Hematopoietic multipotent progenitor cell treated with erythropoietin and hydrocortisone succinate and interleukin-3 and kit ligand, for 17 days (in vitro differentiated cells): ENCODE measurements around the gene NOS1AP.
"Not testable (repeated sequence)": the region's sequence is repeated elsewhere in the genome, so short reads cannot be mapped to it uniquely, and the experiment has no call there.

Source experiments
- DNase-seq: peaks from one replicate; pipeline ENCODE4 v3.0.0-alpha.2; 2015; ENCODE audit warnings: low spot score

NOS1AP gene

DNA sequence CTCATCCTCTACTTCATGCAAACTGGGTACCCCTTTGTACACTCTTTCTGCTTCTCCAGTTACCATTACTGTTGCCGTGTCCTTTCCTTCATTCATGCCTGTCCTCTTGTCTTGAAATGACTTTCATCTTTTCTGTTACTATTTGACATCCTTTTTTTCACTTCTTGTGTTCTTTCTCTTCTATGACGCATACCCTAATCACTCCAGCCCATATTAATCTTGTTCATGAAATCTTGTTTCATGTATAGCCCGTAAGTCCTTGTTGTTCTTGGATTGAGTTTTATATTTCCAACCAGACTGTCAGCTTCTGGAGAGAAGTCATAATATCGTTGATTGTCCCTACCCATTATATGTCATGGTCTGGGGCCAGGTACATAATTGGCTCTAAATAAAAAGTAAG lies 126.1 kb downstream of the NOS1AP start:
- no peak for DNase-seq

- no peak for DNase-seq
Measured at GRCh38 chr1:162196387-162196786, 126.9 kb downstream of the NOS1AP start.

- no peak for DNase-seq
Measured at GRCh38 chr1:162197041-162197531, 127.6 kb downstream of the NOS1AP start.

DNA sequence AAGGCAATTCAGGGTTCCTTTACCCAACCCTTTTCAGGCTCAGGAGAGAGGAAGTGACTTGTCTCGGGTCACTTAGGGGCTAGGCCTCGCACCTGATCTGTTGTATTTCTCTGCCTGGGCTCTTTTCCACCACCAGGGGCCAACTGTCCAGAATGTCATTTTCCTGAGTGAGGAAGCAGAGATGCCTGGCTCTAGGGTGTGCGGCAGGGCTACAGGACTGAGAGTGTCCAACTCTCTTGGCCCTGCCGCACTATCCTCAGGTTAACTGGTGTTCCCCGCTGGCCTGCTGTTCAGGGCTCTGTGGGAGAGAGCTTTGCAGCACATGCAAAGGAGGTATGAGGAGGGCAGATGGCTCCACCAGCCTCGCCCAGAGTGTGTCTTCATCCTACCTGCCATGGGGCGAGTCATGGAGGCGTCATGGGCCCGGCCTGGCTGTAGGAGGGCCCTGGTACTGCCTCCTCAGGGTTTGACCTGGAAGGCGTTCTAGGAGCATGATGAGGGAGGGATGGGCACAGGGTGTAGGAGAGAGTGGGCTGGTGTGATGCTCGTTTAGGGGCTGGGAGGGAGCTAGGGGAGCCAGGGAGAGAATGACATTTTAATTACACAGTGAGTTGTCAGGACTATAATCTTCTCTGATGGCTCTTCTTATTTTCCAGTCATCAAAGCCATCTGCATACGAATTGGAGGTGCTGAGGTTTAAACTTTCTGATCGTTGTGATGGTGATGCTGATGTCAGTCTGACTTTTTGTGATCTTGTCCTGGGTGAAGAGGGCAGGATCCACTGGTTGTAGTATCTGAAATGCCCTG lies 128.3 kb downstream of the NOS1AP start:
- no peak for DNase-seq

DNA sequence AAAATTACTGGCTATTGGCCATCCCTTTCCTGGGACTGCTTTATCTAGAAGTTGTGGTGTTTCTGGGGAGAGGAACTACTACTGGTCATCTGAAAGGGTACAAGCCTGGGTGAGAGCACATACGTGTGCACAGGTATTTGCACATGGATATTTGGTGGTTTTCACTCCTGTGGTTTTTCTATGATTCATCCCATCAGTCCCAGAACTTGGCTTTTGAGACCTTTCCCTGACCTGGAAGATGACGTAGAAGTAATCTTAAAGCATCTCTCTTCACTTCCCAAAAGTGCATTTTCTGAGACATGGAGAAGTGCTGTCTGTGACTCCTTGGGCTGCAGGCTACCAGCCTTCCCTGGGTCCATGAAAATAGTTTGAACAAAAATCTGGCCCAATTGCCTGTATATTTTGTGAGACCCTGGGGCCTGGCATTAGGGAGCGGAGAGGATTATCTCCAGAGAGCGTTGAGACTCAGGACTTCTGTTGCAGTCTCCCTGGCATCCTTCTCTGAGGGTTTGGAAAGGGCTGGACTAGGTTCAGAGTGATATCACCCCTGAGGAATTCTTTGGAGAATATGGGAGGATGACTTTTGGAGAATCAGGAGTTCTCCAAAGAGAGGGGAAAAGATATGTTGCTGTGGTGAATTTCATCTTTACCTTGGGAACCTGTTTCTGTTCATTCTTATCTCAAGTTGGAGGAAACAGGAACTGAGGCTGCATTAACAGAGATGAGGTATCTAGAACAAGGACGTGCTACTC lies 130.8 kb downstream of the NOS1AP start:
- DNase-seq = no peak

GRCh38 chr1:162201062-162201461 lies 131.6 kb downstream of the NOS1AP start:
- not testable (repeated sequence) for DNase-seq

DNA sequence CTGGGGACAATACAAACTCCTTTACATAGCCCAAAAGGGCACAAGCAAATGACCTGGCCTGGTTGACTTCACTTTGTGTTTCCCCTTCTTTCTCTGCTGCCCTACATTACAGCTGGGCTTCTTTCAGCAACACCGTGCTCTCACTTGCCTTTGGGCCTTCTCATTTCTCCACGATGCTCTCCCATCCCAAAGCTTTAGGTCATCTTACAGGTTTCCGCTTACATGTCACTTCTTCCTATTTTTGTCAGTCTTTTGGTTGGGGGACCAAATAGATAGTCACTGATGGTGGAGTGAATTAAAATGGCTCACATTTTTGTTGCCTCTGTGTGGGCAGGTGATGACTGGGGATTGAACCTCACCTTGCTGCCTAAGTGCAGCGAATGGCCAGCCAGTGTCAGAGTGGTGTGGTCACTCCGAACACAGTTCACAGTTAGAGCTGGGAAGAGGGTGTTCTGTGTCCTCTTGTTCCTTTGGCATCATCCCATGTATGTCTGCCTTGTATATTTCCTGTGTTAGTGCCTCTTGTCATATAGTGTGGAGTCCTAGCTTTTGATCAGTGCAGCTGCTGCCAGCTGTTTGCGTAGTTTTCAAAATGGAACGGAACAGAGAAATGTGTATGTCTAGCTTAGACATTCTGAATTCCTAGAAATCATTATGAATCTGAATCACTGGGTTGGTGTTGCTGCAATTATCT lies 134.8 kb downstream of the NOS1AP start:
- no peak for DNase-seq

- no peak for DNase-seq
Measured at GRCh38 chr1:162204823-162205155, 135.3 kb downstream of the NOS1AP start.

DNA sequence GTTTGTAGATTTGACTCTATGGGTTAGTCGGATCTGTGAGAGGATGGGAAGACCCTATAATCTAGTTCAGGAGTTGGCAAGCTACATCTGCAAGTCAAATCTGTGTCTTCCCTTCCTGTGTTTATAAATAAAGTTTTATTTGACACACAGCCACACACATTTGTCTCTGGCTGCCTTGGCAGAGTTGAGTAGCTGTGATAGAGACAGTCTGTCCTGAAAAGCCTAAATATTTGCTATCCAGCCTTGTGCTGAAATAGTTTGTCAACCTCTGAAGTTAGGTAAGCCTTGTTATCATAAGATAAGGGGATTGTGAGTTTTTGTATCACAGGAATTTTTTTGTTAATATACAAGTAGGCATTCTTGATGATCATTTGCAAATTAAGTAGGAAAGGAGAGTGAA lies 136.8 kb downstream of the NOS1AP start:
- DNase-seq = no peak

DNA sequence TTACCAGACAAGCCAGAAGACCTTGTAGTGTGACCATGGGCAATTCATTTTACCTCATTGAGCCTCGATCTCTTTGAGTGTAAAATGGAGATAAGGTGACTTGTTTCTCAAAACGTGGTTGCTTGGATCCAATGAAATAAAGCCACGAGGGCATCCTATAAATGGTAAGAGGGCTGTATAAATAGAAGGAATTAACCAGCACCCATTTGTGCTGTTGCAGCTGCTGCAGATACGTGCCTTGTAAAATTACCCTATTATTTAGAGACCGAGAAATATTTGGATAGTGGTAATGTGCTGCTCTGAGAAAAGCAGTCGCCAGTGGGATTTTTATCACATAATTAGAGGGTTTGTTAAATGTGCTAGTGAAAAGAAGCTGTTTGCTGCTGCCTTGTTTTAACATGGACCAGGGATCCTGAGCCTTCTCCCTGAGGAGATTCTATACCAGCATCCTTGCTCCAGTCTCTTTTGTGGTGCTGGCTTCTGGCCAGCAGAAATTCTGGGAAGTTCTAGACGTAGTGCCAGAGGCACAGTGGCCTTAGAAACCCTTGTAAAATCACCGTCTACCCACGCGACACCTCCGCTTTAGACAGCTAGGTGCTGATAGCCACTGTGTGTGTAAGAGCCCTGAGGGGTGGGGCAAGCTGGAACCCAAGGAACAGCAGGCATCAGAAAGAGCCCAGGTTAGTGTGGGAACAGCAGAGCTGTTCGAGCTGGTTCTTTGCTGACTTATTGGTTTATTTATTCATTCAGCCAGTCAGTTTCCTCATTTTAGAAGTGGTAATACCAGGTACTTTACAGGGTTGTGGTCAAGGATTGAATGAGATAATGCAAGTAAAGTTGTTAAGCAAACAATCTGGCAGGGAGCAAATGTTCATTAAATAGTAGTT lies 137.5 kb downstream of the NOS1AP start:
- DNase-seq = no peak

- DNase-seq = no peak
Measured at GRCh38 chr1:162207862-162208261, 138.4 kb downstream of the NOS1AP start.

DNA sequence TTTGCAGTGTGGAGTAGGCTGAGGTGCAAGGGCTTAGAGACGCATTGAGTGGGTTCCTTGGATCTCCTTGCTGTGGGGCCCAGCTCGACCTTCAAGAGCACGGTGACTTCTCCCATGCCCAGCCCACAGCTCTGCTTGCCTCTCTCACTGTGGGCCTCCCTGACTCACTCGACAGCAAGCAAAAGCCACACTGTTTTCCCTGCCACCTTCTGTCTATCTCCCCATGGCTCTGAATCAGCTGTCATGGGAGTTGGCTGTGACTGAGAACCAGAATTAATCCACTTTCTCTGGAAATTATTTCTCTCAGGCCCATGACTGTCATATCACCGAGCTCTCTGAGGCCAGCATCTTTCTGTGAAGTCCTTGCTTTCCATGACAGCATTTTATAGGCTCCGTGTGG lies 140.7 kb downstream of the NOS1AP start:
- DNase-seq = no peak

DNA sequence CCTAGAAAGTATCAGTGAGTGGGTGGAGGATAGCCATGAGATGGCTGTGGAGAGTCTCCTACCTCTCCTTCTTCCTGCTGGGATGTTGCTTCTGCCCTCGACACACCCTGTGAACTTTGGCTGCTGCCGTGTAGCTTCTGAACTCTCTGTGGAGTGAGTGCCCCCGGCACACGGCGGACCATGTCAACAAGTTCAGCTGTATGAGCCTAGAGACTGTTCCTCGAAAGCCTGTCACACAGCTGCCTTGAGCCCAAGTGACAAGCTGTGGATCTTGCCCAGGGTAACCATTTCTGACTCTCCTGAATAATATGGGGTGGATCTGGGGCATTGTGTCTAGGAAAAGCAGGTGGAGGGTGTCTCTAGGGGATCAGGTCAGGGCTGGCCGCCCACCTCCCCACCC lies 143.2 kb downstream of the NOS1AP start:
- DNase-seq = no peak

DNA sequence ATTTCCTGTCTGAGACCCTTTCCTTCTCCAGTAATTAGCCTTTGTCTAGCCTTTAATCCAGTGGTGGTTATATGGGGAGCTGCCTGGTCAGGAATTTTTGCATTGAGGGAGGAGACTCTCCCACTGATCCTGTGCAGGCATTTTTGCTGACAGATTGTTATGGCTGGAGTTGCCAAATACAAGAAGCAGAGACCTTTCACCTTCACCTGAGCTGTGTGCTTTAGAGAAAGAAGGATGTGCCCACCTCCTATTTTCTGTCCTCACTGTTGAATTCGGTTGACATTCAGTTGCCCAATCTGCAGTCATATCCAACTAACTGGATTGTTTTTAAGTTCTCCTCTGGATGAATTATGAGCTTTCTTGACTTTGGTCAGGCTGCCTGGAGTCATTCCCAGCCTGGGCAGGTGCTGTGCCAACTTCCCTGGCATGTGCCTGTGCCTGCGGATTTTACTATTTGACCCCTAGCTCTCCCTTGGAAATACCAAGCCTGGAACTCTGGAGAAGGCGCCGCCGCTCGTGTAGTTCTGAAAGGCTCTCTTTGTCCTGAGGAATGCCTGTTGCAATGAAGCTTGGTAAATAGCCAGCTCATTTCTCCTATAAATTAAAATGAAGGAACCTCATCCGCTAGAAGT lies 143.9 kb downstream of the NOS1AP start:
- no peak for DNase-seq

GRCh38 chr1:162214202-162214601 lies 144.7 kb downstream of the NOS1AP start:
- DNase-seq = no peak

- no peak for DNase-seq
Measured at GRCh38 chr1:162215902-162216301, 146.4 kb downstream of the NOS1AP start.

GRCh38 chr1:162216604-162217003 lies 147.1 kb downstream of the NOS1AP start:
- no peak for DNase-seq

GRCh38 chr1:162217706-162218105 lies 148.2 kb downstream of the NOS1AP start:
- no peak for DNase-seq

DNA sequence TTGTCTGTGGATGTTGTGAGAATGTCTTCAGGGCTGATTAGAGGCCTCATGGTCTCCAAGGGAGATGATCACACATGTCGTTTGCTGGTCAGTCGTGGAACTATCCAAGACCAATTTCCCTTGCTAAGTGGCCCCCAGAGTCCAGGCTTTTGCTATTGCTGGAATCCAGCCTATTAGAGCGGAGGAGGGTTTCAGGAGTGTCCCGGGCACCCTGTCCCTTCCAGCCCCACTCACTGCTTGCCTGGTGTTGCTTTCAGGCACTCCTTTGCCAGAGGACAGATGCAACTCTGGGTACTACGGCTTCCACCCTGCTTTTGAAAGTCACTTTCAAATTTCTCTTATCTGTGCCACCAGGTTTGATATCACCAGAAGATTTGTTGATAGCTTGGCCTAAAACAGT lies 149.1 kb downstream of the NOS1AP start:
- no peak for DNase-seq

DNA sequence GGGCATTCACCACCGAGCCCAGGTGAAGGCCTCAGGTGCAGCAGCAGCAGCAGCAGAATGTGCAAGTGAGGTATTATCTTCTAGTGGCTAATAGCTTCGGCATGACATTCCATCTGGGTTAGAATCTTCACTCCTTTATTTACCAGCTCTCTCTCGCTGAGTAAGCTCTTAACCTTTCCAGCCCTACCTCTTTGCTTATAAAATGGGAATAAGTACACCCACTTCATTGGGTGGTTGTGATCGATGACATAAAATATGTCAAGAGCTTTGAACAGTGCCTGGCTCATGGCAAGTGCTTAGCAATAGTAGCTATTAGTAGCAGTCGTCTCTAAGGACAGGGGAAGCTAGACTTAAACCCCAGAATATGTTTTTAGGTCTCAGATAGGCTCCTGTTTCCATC lies 149.5 kb downstream of the NOS1AP start:
- no peak for DNase-seq

GRCh38 chr1:162219461-162219860 lies 150.0 kb downstream of the NOS1AP start:
- no peak for DNase-seq
